CD4-positive, alpha-beta T cell treated with Interleukin-4 for 1 hour (primary cell): ENCODE measurements around the gene ANO7.

Experiments
- DNase-seq, 2 donors: peaks; one replicate each; pipeline ENCODE4 v3.0.0-alpha.2; 2020 to 2022

ANO7 gene, protein sequence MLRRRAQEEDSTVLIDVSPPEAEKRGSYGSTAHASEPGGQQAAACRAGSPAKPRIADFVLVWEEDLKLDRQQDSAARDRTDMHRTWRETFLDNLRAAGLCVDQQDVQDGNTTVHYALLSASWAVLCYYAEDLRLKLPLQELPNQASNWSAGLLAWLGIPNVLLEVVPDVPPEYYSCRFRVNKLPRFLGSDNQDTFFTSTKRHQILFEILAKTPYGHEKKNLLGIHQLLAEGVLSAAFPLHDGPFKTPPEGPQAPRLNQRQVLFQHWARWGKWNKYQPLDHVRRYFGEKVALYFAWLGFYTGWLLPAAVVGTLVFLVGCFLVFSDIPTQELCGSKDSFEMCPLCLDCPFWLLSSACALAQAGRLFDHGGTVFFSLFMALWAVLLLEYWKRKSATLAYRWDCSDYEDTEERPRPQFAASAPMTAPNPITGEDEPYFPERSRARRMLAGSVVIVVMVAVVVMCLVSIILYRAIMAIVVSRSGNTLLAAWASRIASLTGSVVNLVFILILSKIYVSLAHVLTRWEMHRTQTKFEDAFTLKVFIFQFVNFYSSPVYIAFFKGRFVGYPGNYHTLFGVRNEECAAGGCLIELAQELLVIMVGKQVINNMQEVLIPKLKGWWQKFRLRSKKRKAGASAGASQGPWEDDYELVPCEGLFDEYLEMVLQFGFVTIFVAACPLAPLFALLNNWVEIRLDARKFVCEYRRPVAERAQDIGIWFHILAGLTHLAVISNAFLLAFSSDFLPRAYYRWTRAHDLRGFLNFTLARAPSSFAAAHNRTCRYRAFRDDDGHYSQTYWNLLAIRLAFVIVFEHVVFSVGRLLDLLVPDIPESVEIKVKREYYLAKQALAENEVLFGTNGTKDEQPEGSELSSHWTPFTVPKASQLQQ

GRCh38 chr2:241188361-241189092 is at the start of gene ANO7:
ANO7 (plus strand) TSS chr2:241188677; CDS start chr2:241190064, 1,387 bp downstream.
- no peak for DNase-seq

GRCh38 chr2:241139531-241140444 is 48.7 kb upstream of the ANO7 start:
- no peak for DNase-seq

- DNase-seq = no peak
Observed at GRCh38 chr2:241140445-241140840, 48.0 kb upstream of the ANO7 start.

DNA sequence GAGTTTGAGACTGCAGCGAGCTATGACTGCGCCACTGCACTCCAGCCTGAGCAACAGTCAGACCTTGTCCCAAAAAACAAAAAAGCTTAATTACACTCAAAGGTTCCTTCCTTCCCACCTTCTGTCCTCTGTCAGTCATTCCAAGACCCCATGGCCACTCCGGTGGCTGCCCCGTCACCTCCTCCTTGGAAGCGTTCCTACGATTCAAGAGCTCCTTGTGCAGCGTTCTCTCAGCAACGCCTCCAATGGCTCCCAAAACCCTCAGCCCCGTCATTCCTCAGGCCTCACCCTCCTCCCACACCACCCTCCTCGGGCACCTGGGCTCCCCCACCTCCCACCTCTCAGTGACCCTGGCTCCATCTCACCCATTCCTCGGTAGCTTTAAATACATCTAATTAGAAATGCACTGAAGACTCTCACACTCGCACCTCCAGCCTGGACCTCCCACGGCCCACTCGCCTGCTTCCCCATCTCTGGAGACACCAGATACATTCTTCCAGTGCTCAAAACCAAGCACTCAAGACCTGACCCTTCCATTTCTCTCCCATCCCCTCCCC is 47.2 kb upstream of the ANO7 start:
- no peak for DNase-seq

GRCh38 chr2:241142063-241142462 is 46.4 kb upstream of the ANO7 start:
- no peak for DNase-seq

DNA sequence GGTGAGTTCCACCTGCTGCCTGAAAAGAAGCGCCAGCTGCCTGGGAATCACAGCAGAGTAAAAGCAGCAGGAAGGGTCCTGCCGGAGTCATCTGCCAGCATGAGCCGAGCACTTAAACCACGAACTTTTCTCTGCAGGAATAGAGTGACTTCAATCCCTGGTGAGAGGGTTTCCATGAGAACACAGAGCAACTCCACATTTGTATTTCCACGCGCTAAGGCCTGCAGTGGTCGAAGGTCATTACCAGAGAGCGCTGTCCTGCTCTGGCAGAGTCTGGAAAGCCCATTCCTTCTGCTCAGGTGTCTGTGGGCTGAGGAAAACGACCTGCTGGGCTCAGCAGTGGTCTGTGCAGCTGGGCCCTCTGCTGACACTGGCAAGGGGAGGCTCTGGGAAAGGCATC is 45.9 kb upstream of the ANO7 start:
- no peak for DNase-seq

- DNase-seq = no peak
Observed at GRCh38 chr2:241146286-241146685, 42.2 kb upstream of the ANO7 start.

DNA sequence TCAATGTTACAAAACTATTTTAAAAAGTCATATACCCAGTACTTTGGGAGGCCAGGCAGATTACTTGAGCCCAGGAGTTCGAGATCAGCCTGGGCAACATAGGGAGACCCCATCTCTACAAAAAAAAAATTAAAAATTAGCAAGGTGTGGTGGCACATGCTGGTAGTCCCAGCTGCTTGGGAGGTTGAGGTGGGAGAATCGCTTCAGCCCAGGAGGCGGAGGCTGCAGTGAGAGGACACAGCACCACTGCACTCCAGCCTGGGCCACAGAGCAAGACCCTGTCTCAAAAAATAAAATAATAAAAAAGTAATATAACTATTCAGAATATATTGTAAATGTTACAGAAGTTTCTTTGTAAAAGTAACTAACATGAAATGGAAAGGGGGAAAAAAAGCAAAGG is 41.1 kb upstream of the ANO7 start:
- DNase-seq = no peak

GRCh38 chr2:241148239-241148638 is 40.2 kb upstream of the ANO7 start:
- no peak for DNase-seq

- DNase-seq = peak; percentile 94 to 95
Observed at GRCh38 chr2:241148891-241149674, 39.4 kb upstream of the ANO7 start, which contains the start of gene PASK. PASK (minus strand) TSS chr2:241149472; CDS start chr2:241143032, 6,440 bp downstream.

GRCh38 chr2:241149675-241149924 is 38.9 kb upstream of the ANO7 start:
- DNase-seq = no peak

DNA sequence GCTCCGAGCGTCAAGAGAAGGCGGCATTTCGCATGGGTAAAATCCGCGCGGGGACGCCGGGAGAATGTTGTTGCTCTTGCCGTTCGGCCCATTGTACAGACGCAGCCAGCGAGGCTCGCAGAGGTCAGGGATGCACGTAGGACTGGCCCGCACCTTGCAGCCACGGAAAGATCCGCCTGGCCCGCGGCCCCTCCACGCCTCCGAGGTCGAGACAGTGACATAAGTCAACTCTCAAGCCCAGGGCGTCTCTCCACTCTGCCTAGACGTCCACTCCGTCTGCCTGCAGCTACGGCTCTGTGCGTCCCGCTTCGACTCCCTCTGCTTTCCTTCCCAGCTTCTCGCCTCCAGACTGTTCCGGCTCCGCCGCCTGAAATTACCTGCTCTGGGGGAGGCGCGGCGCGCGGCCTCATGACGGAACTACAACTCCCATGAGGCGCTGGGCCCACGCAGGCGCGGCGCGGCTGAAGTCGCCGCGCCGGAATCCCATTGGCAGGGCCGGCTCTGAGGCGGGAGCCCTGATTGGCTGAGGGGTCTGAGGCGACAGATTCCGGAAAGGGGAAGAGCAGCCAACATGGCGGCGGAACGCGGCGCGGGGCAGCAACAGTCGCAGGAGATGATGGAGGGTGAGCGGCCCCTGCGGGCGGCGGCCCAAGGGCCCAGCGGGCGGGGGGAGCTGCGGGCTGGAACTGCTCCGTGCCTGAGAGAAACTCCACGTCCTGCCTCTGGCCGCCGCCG is 38.4 kb upstream of the ANO7 start, which contains the start of gene PPP1R7:
Gene PPP1R7 (plus strand): TSS at position 543 of the 735 bp plus-strand sequence. CDS start 29 bp downstream, at position 572.
- peak; percentile 97 for DNase-seq

GRCh38 chr2:241150660-241151530 is 37.6 kb upstream of the ANO7 start:
- no peak for DNase-seq

GRCh38 chr2:241151934-241152660 is 36.4 kb upstream of the ANO7 start:
- DNase-seq = no peak

DNA sequence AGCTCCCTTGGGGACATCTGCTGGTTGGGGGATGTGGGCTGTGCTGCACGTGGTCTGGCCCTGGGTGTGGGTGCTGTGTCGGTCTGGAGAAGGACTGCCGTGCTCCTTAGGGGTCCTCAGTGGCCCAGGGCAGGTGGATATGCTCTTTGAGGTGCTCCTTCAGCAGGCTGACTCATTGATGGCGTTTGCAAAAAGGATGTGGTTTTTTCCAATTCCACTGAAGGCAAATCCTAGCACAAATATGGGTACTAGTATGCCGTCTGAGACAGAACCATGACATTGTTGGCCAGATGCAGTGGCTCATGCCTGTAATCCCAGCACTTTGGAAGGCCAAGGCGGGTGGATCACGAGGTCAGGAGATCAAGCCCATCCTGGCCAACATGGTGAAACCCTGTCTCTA is 34.9 kb upstream of the ANO7 start:
- DNase-seq = no peak

DNA sequence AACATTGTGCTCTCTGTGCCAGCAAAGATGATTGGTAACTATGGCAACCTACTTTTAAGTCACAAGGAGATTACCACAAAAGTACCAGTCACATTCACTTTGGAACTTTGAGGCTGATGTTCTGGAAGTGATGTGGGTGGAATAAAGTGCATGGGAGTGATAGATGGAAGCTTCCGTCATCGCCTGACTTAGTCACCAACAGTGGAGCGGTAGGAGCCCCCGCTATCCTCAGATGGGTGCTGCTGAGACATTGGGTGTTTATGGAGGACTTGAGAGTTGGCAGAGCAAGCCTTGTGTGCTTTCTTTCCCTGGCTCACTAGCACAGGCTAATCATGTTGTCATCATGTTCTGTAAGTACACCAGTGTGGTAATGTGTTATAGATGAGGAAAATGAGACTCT is 33.6 kb upstream of the ANO7 start:
- DNase-seq = no peak

DNA sequence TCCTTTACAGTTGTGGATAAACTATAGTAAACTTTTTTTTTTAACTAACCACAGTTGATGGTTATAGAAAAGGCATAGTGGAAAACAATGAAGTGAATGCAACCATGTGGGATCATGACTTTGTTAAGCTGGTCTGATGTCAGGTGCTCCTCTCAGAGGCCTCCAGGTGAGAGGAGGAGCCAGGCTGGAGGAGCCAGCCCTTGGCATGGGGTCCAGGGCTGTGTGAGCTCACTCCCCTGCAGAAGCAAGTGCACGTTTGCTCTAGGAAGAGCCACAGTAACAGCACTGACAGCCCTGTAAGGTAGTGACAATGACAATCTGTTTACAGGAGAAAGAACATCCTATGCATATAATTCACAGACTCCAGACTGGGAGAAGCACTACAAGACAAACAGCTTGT is 32.5 kb upstream of the ANO7 start:
- DNase-seq = no peak

DNA sequence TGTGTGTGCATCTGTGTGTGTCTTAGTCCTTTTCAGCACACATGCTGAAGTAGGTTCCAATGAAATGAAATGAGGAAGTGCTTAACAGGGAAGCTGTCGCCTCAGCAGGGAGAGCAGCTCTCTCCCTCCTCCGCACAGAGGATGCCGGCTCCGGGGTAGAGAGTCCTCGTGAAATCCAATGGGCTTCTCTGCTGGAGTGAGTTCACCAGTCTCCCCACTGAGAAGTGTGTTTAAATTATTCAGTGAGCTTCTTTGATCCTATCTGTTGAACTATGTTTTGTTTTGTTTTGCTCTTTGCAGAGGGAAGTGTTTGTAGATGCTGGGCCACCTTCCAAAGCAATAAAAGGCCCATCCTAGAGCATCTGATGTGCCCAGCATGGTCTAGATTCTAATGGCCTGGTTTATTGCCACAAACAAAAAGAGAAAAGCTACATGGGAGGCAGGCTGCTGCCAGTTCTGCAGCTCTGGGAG is 31.5 kb upstream of the ANO7 start:
- DNase-seq = no peak
